Measurements from ENCODE around the gene BCKDHB. TPM values are rescaled to one million over a fixed set of nuclear protein-coding genes. Genes with fewer than 3 reads are reported as not detected.

Gene BCKDHB
- total and polyA plus RNA-seq, 10 donors: 6.3 to 16.4 (median 11.0) TPM

- Histone ChIP-seq H3K27me3 (replicated peaks in 1 of 7) (no peaks in the 10 kb centered on the region), H3K4me3 (no peak overlapping the region), H3K9me3 (no peaks in the 10 kb centered on the region), H3K36me3 (no peaks in the 10 kb centered on the region), H3K27ac (no peak overlapping the region), H3K4me1 (peaks cover 0 to 7% (median 0%) of the 10 kb centered on the region in 6 donors)
- no peak for TF ChIP-seq CTCF (IDR thresholded peaks at IDR 0.05 in 8 of 11, conservative IDR thresholded peaks at IDR 0.05 in 3 of 11)
- TF ChIP-seq POLR2AphosphoS5 (IDR thresholded peaks at IDR 0.05): no peak
- no peak for TF ChIP-seq POLR2A (IDR thresholded peaks at IDR 0.05)
- intact Hi-C loops (cut with DNase I; ENCODE audit: low total_unique reads): no loop called here
- DNase-seq: no peak
- WGBS, 5 donors: 73 to 83% (median 75%) methylated on average over 5 of the region's 5 CpGs
These were observed 234.2 kb downstream of the BCKDHB start for GRCh38 chr6:80340686-80341085.

- 52 to 72% (median 63%) methylated on average over 4 of the region's 4 CpGs for WGBS, 5 donors
- Histone ChIP-seq H3K9me3 (no peaks in the 10 kb centered on the region), H3K27ac (no peak overlapping the region), H3K4me3 (no peak overlapping the region), H3K4me1 (peaks cover 0 to 7% (median 0%) of the 10 kb centered on the region in 6 donors), H3K36me3 (no peaks in the 10 kb centered on the region), H3K27me3 (replicated peaks in 1 of 7) (no peaks in the 10 kb centered on the region)
- DNase-seq: no peak
- TF ChIP-seq POLR2A (IDR thresholded peaks at IDR 0.05): no peak
- no peak for TF ChIP-seq CTCF (IDR thresholded peaks at IDR 0.05 in 8 of 11, conservative IDR thresholded peaks at IDR 0.05 in 3 of 11)
- no peak for TF ChIP-seq POLR2AphosphoS5 (IDR thresholded peaks at IDR 0.05)
- intact Hi-C loops (cut with DNase I; ENCODE audit: low total_unique reads): no loop called here
These were observed 234.9 kb downstream of the BCKDHB start for GRCh38 chr6:80341330-80341729.

- WGBS, 5 donors: 95 to 97% (median 97%) methylated on average over 2 of the region's 2 CpGs
- no peak overlapping the region for H3K4me3 ChIP-seq
- peaks cover 0 to 1% (median 0%) of the 10 kb centered on the region in 6 donors for H3K4me1 ChIP-seq
- H3K27me3 ChIP-seq (replicated peaks in 1 of 7): no peaks in the 10 kb centered on the region
- no peaks in the 10 kb centered on the region for H3K36me3 ChIP-seq
- H3K27ac ChIP-seq: no peak overlapping the region
- H3K9me3 ChIP-seq: no peaks in the 10 kb centered on the region
- no peak for DNase-seq
- TF ChIP-seq CTCF (IDR thresholded peaks at IDR 0.05 in 8 of 11, conservative IDR thresholded peaks at IDR 0.05 in 3 of 11) (no peak), POLR2AphosphoS5 (IDR thresholded peaks at IDR 0.05) (no peak)
- intact Hi-C loops (cut with DNase I; ENCODE audit: low total_unique reads): no loop called here
These were observed 237.0 kb downstream of the BCKDHB start for GRCh38 chr6:80343511-80343910.

- DNase-seq: no peak
- H3K9me3 ChIP-seq: no peaks in the 10 kb centered on the region
- intact Hi-C loops (cut with DNase I; ENCODE audit: low total_unique reads): no loop called here
- 92 to 97% (median 94%) methylated on average over 1 of the region's 1 CpG for WGBS, 5 donors
- no peak for TF ChIP-seq POLR2A (IDR thresholded peaks at IDR 0.05)
- no peak for TF ChIP-seq POLR2AphosphoS5 (IDR thresholded peaks at IDR 0.05)
- H3K27me3 ChIP-seq (replicated peaks in 1 of 7): no peaks in the 10 kb centered on the region
- no peak overlapping the region for H3K27ac ChIP-seq
- H3K4me3 ChIP-seq: no peak overlapping the region
- no peaks in the 10 kb centered on the region for H3K4me1 ChIP-seq
- no peaks in the 10 kb centered on the region for H3K36me3 ChIP-seq
These were observed 240.6 kb downstream of the BCKDHB start for GRCh38 chr6:80347101-80347500.

GRCh38 chr6:80348263-80348662 is 241.8 kb downstream of the BCKDHB start:
- DNase-seq: no peak
- intact Hi-C loops (cut with DNase I; ENCODE audit: low total_unique reads): no loop called here
- Histone ChIP-seq H3K4me3 (no peak overlapping the region), H3K4me1 (no peaks in the 10 kb centered on the region), H3K9me3 (no peaks in the 10 kb centered on the region), H3K27me3 (replicated peaks in 1 of 7) (no peaks in the 10 kb centered on the region), H3K36me3 (no peaks in the 10 kb centered on the region), H3K27ac (no peak overlapping the region)
- no peak for TF ChIP-seq POLR2A (IDR thresholded peaks at IDR 0.05)
- TF ChIP-seq POLR2AphosphoS5 (IDR thresholded peaks at IDR 0.05): no peak
- no peak for TF ChIP-seq CTCF (IDR thresholded peaks at IDR 0.05 in 8 of 11, conservative IDR thresholded peaks at IDR 0.05 in 3 of 11)
- 89 to 93% (median 91%) methylated on average over 2 of the region's 2 CpGs for WGBS, 5 donors
